Caco-2 (cell line): ENCODE measurements around the gene ITGB6. TPM values are rescaled to one million over a fixed set of nuclear protein-coding genes. Genes with fewer than 3 reads are reported as not detected.

Experiments used
- BruUV-seq: library from RNA; stranded (reverse); fragments of 400-500 nt; replicated peaks from 2 replicates; lab custom pipeline; 2021; lab: Mats Ljungman, UMichigan
- CTCF ChIA-PET: fragments of 300-600 bp; sonication (Branson Sonifier 250); formaldehyde crosslinking; loops from one replicate; lab custom pipeline; 2022; ENCODE audit warnings: antibody characterized with exemption; lab: Charles Lee
- POLR2A ChIA-PET: fragments of 300-600 bp; sonication (Branson Sonifier 250); formaldehyde crosslinking; loops from one replicate; lab custom pipeline; 2022; ENCODE audit warnings: antibody characterized with exemption; lab: Charles Lee
- DNase-seq, 2 experiments: peaks; one replicate each; pipeline versions ENCODE4 v3.0.0 to v3.0.0-alpha.2; 2020 to 2022
- H3K27me3 ChIP-seq: replicated peaks from 2 replicates; pipeline ENCODE4 v1.6.0; 2011; ENCODE audit warnings: low read length; ENCODE audit not compliant: control insufficient read depth, insufficient read depth
- H3K36me3 ChIP-seq: 2 replicates; pipeline ENCODE4 v1.5.1; 2011; ENCODE audit warnings: low read length; ENCODE audit not compliant: control insufficient read depth, insufficient read depth
- H3K4me1 ChIP-seq: fragments of 250-450 bp; sonication (Bioruptor Pico); 2 replicates; pipeline ENCODE4 v1.5.1; 2020; ENCODE audit warnings: mild to moderate bottlenecking
- H3K4me3 ChIP-seq: 2 replicates; pipeline ENCODE4 v1.5.1; 2011; ENCODE audit warnings: low read depth, mild to moderate bottlenecking, control low read depth, low read length
- H3K9me3 ChIP-seq: fragments of 250-450 bp; sonication (Bioruptor Pico); 2 replicates; pipeline ENCODE4 v1.5.1; 2020; ENCODE audit warnings: mild to moderate bottlenecking, moderate library complexity
- H3K27ac Mint-ChIP-seq: one replicate; pipeline ENCODE4 v1.8.0; 2022; ENCODE audit warnings: mixed read lengths; ENCODE audit not compliant: unreplicated experiment
- H3K27me3 Mint-ChIP-seq: one replicate; pipeline ENCODE4 v1.8.0; 2022; ENCODE audit warnings: mixed read lengths; ENCODE audit not compliant: insufficient read depth, unreplicated experiment
- H3K36me3 Mint-ChIP-seq: one replicate; pipeline ENCODE4 v1.8.0; 2022; ENCODE audit warnings: mild to moderate bottlenecking, mixed read lengths; ENCODE audit not compliant: insufficient read depth, unreplicated experiment
- H3K4me1 Mint-ChIP-seq: one replicate; pipeline ENCODE4 v1.8.0; 2022; ENCODE audit warnings: low read depth, mixed read lengths; ENCODE audit not compliant: unreplicated experiment
- H3K4me3 Mint-ChIP-seq: one replicate; pipeline ENCODE4 v1.8.0; 2022; ENCODE audit warnings: mild to moderate bottlenecking, moderate library complexity, mixed read lengths; ENCODE audit not compliant: unreplicated experiment
- H3K9me3 Mint-ChIP-seq: one replicate; pipeline ENCODE4 v1.8.0; 2022; ENCODE audit warnings: mixed read lengths; ENCODE audit not compliant: unreplicated experiment
- CTCF ChIP-seq, 2 experiments: fragments of 200-600 bp in 1 of 2; IDR thresholded peaks; 1 replicate in 1 of 2; 2 replicates in 1 of 2; pipeline versions ENCODE4 v1.5.1 to v1.8.0; 2011 to 2022; ENCODE audit warnings: antibody characterized with exemption in 1 of 2, control low read depth in 1 of 2, inconsistent platforms in 1 of 2, low read depth in 1 of 2, low read length in 1 of 2, mild to moderate bottlenecking in 1 of 2, moderate library complexity in 1 of 2; ENCODE audit not compliant: insufficient read depth in 1 of 2, severe bottlenecking in 1 of 2, unreplicated experiment in 1 of 2
- intact Hi-C: fragments of 100-400 bp; cut with micrococcal nuclease; formaldehyde crosslinking; loops from one replicate; pipeline ENCODE4 v1.10.0; 2022; ENCODE audit not compliant: unreplicated experiment
- total RNA-seq: library from RNA; stranded (reverse); gene quantifications from 2 replicates; pipeline ENCODE4 v1.2.3, GENCODE V29; 2022

Gene ITGB6
- total RNA-seq, 1 experiment from 2014 or later = 1.7 TPM

GRCh38 chr2:160169988-160170387 lies 30.1 kb downstream of the ITGB6 start:
- H3K9me3 Mint-ChIP-seq = no peaks in the 10 kb centered on the region
- no peaks in the 10 kb centered on the region for H3K27me3 Mint-ChIP-seq
- intact Hi-C loops = no loop called here
- H3K4me3 Mint-ChIP-seq = no peak overlapping the region
- peaks cover 16% of the 10 kb centered on the region for H3K4me1 Mint-ChIP-seq
- no peaks in the 10 kb centered on the region for H3K36me3 ChIP-seq
- DNase-seq = no peak
- ChIA-PET POLR2A (no interaction called here), CTCF (no interaction called here)
- no peaks in the 10 kb centered on the region for H3K27me3 ChIP-seq
- no peaks in the 10 kb centered on the region for H3K9me3 ChIP-seq
- TF ChIP-seq CTCF (IDR thresholded peaks at IDR 0.05; ENCODE audit: insufficient read depth in 1 of 2, low read depth in 1 of 2, low read length in 1 of 2, severe bottlenecking in 1 of 2, unreplicated experiment in 1 of 2) = no peak
- H3K27ac Mint-ChIP-seq = no peak overlapping the region
- H3K4me3 ChIP-seq = no peak overlapping the region
- peaks cover 11% of the 10 kb centered on the region for H3K4me1 ChIP-seq
- no TSS peak for BruUV-seq
- H3K36me3 Mint-ChIP-seq = no peaks in the 10 kb centered on the region

GRCh38 chr2:160169471-160169870 lies 30.6 kb downstream of the ITGB6 start:
- intact Hi-C loops = no loop called here
- no peak for DNase-seq
- Histone ChIP-seq H3K27me3 (no peaks in the 10 kb centered on the region), H3K9me3 (no peaks in the 10 kb centered on the region), H3K4me3 (no peak overlapping the region), H3K4me1 (peaks cover 11% of the 10 kb centered on the region), H3K36me3 (no peaks in the 10 kb centered on the region)
- Mint-ChIP-seq H3K36me3 (no peaks in the 10 kb centered on the region), H3K9me3 (no peaks in the 10 kb centered on the region), H3K4me3 (no peak overlapping the region), H3K27ac (no peak overlapping the region), H3K27me3 (no peaks in the 10 kb centered on the region), H3K4me1 (peaks cover 16% of the 10 kb centered on the region)
- no peak for TF ChIP-seq CTCF (IDR thresholded peaks at IDR 0.05; ENCODE audit: insufficient read depth in 1 of 2, low read depth in 1 of 2, low read length in 1 of 2, severe bottlenecking in 1 of 2, unreplicated experiment in 1 of 2)
- ChIA-PET POLR2A (no interaction called here), CTCF (no interaction called here)
- BruUV-seq = no TSS peak

GRCh38 chr2:160168878-160169277 lies 31.2 kb downstream of the ITGB6 start:
- Mint-ChIP-seq H3K36me3 (no peaks in the 10 kb centered on the region), H3K4me3 (no peak overlapping the region), H3K4me1 (peaks cover 16% of the 10 kb centered on the region), H3K27ac (no peak overlapping the region), H3K27me3 (no peaks in the 10 kb centered on the region), H3K9me3 (no peaks in the 10 kb centered on the region)
- POLR2A ChIA-PET = no interaction called here
- Histone ChIP-seq H3K4me1 (peaks cover 11% of the 10 kb centered on the region), H3K4me3 (no peak overlapping the region), H3K27me3 (no peaks in the 10 kb centered on the region), H3K9me3 (no peaks in the 10 kb centered on the region), H3K36me3 (no peaks in the 10 kb centered on the region)
- no peak for DNase-seq
- TF ChIP-seq CTCF (IDR thresholded peaks at IDR 0.05; ENCODE audit: insufficient read depth in 1 of 2, low read depth in 1 of 2, low read length in 1 of 2, severe bottlenecking in 1 of 2, unreplicated experiment in 1 of 2) = no peak
- BruUV-seq = no TSS peak
- intact Hi-C loops = no loop called here
- CTCF ChIA-PET = no interaction called here
